ENCODE data around the gene CDC16. TPM values are rescaled to one million over a fixed set of nuclear protein-coding genes. Genes with fewer than 3 reads are reported as not detected.

Gene CDC16
- total and polyA plus RNA-seq, 9 of the 15 experiments (the other 6 are each of a cell fraction or from before 2014, with no cell fraction given): 23.2 to 102 (median 51.6) TPM

DNA sequence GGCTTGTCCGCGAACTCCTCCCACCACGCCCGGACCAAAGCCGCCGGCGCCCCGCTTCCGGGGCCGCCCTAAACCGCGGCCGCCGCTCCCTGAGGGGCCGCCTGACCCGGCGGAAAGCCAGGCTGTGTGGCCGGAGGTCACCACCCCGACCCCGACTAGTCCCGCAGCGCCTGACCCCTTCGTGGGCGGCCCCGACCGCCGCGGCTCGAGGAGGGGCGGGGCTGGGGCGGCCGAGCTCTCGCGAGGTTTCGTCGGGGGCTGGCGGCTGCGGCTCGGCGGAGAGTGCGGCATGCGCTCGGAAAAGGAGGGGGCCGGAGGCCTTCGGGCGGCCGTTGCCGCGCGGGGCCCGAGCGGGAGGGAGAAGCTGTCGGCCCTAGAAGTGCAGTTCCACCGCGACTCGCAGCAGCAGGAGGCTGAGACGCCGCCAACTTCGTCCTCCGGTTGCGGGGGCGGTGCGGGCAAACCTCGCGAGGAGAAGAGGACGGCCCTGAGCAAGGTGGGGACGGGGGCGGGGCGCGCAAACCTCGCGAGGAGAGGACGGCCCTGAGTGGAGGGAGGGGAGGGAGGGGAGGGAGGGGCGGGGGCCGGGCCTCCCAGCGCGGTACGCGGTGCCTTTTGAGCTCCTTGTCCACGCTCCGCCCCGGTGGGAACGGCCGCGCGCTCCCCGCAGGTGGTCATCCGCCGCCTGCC, 46.8 kb downstream of the CDC16 start, which contains the start of gene UPF3A (continued):
- TF ChIP-seq, protein P1, sequence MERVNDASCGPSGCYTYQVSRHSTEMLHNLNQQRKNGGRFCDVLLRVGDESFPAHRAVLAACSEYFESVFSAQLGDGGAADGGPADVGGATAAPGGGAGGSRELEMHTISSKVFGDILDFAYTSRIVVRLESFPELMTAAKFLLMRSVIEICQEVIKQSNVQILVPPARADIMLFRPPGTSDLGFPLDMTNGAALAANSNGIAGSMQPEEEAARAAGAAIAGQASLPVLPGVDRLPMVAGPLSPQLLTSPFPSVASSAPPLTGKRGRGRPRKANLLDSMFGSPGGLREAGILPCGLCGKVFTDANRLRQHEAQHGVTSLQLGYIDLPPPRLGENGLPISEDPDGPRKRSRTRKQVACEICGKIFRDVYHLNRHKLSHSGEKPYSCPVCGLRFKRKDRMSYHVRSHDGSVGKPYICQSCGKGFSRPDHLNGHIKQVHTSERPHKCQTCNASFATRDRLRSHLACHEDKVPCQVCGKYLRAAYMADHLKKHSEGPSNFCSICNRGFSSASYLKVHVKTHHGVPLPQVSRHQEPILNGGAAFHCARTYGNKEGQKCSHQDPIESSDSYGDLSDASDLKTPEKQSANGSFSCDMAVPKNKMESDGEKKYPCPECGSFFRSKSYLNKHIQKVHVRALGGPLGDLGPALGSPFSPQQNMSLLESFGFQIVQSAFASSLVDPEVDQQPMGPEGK (CRISPR knock-in tag; IDR thresholded peaks at IDR 0.05; ENCODE audit: borderline replicate concordance): no peak
- TF ChIP-seq MEIS2 (IDR thresholded peaks at IDR 0.05; ENCODE audit: partially characterized antibody): no peak
- TF ChIP-seq, protein P2, sequence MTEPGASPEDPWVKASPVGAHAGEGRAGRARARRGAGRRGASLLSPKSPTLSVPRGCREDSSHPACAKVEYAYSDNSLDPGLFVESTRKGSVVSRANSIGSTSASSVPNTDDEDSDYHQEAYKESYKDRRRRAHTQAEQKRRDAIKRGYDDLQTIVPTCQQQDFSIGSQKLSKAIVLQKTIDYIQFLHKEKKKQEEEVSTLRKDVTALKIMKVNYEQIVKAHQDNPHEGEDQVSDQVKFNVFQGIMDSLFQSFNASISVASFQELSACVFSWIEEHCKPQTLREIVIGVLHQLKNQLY (CRISPR knock-in tag; conservative IDR thresholded peaks at IDR 0.05): no peak
- no peak for TF ChIP-seq CBX8 (IDR thresholded peaks at IDR 0.05; ENCODE audit: borderline replicate concordance, extremely low read depth, low read depth, low read length, poor library complexity, severe bottlenecking)
- TF ChIP-seq, protein P3, sequence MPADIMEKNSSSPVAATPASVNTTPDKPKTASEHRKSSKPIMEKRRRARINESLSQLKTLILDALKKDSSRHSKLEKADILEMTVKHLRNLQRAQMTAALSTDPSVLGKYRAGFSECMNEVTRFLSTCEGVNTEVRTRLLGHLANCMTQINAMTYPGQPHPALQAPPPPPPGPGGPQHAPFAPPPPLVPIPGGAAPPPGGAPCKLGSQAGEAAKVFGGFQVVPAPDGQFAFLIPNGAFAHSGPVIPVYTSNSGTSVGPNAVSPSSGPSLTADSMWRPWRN (IDR thresholded peaks at IDR 0.05; ENCODE audit: low read depth): peak; percentile 76
- no peak for TF ChIP-seq ZNF165 (CRISPR knock-in tag; IDR thresholded peaks at IDR 0.05; ENCODE audit: borderline replicate concordance)
- TF ChIP-seq PML (IDR thresholded peaks at IDR 0.05; ENCODE audit: low read length): no peak
- TF ChIP-seq PCBP1 (IDR thresholded peaks at IDR 0.05; ENCODE audit: low read depth, low read length, poor library complexity, severe bottlenecking): no peak
- no peak for TF ChIP-seq ZNF133 (CRISPR knock-in tag; IDR thresholded peaks at IDR 0.05)
- TF ChIP-seq, protein P4, sequence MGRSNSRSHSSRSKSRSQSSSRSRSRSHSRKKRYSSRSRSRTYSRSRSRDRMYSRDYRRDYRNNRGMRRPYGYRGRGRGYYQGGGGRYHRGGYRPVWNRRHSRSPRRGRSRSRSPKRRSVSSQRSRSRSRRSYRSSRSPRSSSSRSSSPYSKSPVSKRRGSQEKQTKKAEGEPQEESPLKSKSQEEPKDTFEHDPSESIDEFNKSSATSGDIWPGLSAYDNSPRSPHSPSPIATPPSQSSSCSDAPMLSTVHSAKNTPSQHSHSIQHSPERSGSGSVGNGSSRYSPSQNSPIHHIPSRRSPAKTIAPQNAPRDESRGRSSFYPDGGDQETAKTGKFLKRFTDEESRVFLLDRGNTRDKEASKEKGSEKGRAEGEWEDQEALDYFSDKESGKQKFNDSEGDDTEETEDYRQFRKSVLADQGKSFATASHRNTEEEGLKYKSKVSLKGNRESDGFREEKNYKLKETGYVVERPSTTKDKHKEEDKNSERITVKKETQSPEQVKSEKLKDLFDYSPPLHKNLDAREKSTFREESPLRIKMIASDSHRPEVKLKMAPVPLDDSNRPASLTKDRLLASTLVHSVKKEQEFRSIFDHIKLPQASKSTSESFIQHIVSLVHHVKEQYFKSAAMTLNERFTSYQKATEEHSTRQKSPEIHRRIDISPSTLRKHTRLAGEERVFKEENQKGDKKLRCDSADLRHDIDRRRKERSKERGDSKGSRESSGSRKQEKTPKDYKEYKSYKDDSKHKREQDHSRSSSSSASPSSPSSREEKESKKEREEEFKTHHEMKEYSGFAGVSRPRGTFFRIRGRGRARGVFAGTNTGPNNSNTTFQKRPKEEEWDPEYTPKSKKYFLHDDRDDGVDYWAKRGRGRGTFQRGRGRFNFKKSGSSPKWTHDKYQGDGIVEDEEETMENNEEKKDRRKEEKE (IDR thresholded peaks at IDR 0.05; ENCODE audit: borderline replicate concordance in 1 of 2, control insufficient read depth in 1 of 2, low read depth in 2 of 2, low read length in 1 of 2): no peak
- TF ChIP-seq TCF7L2 (IDR thresholded peaks at IDR 0.05; ENCODE audit: low read depth, low read length): no peak
- TF ChIP-seq, protein P5, sequence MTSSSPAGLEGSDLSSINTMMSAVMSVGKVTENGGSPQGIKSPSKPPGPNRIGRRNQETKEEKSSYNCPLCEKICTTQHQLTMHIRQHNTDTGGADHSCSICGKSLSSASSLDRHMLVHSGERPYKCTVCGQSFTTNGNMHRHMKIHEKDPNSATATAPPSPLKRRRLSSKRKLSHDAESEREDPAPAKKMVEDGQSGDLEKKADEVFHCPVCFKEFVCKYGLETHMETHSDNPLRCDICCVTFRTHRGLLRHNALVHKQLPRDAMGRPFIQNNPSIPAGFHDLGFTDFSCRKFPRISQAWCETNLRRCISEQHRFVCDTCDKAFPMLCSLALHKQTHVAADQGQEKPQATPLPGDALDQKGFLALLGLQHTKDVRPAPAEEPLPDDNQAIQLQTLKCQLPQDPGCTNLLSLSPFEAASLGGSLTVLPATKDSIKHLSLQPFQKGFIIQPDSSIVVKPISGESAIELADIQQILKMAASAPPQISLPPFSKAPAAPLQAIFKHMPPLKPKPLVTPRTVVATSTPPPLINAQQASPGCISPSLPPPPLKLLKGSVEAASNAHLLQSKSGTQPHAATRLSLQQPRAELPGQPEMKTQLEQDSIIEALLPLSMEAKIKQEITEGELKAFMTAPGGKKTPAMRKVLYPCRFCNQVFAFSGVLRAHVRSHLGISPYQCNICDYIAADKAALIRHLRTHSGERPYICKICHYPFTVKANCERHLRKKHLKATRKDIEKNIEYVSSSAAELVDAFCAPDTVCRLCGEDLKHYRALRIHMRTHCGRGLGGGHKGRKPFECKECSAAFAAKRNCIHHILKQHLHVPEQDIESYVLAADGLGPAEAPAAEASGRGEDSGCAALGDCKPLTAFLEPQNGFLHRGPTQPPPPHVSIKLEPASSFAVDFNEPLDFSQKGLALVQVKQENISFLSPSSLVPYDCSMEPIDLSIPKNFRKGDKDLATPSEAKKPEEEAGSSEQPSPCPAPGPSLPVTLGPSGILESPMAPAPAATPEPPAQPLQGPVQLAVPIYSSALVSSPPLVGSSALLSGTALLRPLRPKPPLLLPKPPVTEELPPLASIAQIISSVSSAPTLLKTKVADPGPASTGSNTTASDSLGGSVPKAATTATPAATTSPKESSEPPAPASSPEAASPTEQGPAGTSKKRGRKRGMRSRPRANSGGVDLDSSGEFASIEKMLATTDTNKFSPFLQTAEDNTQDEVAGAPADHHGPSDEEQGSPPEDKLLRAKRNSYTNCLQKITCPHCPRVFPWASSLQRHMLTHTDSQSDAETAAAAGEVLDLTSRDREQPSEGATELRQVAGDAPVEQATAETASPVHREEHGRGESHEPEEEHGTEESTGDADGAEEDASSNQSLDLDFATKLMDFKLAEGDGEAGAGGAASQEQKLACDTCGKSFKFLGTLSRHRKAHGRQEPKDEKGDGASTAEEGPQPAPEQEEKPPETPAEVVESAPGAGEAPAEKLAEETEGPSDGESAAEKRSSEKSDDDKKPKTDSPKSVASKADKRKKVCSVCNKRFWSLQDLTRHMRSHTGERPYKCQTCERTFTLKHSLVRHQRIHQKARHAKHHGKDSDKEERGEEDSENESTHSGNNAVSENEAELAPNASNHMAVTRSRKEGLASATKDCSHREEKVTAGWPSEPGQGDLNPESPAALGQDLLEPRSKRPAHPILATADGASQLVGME (CRISPR knock-in tag; IDR thresholded peaks at IDR 0.05): no peak
- TF ChIP-seq MCM7 (IDR thresholded peaks at IDR 0.05): no peak
